Kidney glomerular epithelial cell (primary cell): ENCODE results near the gene CAMK2D.
A peak's percentile ranks its signal among the peaks of the same experiment; 100 is the strongest.

Experiments
- DNase-seq: peaks from one replicate; lab custom pipeline; 2025; lab: John Stamatoyannopoulos, UW

The CAMK2D gene

GRCh38 chr4:113682730-113683537 lies 78.6 kb downstream of the CAMK2D start:
- no peak for DNase-seq

GRCh38 chr4:113678641-113679040 lies 82.9 kb downstream of the CAMK2D start:
- DNase-seq: no peak

GRCh38 chr4:113677325-113677724 lies 84.2 kb downstream of the CAMK2D start:
- no peak for DNase-seq

- DNase-seq: no peak
These were observed 85.5 kb downstream of the CAMK2D start for GRCh38 chr4:113675731-113676697.

GRCh38 chr4:113674733-113675132 lies 86.8 kb downstream of the CAMK2D start:
- DNase-seq: no peak

- DNase-seq: no peak
These were observed 87.3 kb downstream of the CAMK2D start for GRCh38 chr4:113674251-113674650.

GRCh38 chr4:113673450-113673849 lies 88.1 kb downstream of the CAMK2D start:
- peak; percentile 22 for DNase-seq

- no peak for DNase-seq
These were observed 95.0 kb downstream of the CAMK2D start for GRCh38 chr4:113666386-113667114.

GRCh38 chr4:113665036-113665435 lies 96.5 kb downstream of the CAMK2D start:
- DNase-seq: no peak

- no peak for DNase-seq
These were observed 99.0 kb downstream of the CAMK2D start for GRCh38 chr4:113662581-113662980.

- DNase-seq: no peak
These were observed 102.4 kb downstream of the CAMK2D start for GRCh38 chr4:113659127-113659526.

- peak; percentile 14 for DNase-seq
These were observed 103.8 kb downstream of the CAMK2D start for GRCh38 chr4:113657586-113658233.

- no peak for DNase-seq
These were observed 107.7 kb downstream of the CAMK2D start for GRCh38 chr4:113653871-113654270.

GRCh38 chr4:113646442-113646822 lies 115.1 kb downstream of the CAMK2D start:
- no peak for DNase-seq

GRCh38 chr4:113645771-113646441 lies 115.6 kb downstream of the CAMK2D start:
- peak; percentile 74 for DNase-seq

- DNase-seq: no peak
These were observed 116.2 kb downstream of the CAMK2D start for GRCh38 chr4:113645288-113645687.

- no peak for DNase-seq
These were observed 117.1 kb downstream of the CAMK2D start for GRCh38 chr4:113644398-113644797.

GRCh38 chr4:113643505-113643904 lies 118.0 kb downstream of the CAMK2D start:
- DNase-seq: no peak

- DNase-seq: no peak
These were observed 120.5 kb downstream of the CAMK2D start for GRCh38 chr4:113641025-113641431.

GRCh38 chr4:113639326-113639725 lies 122.2 kb downstream of the CAMK2D start:
- no peak for DNase-seq

GRCh38 chr4:113638562-113638832 lies 123.0 kb downstream of the CAMK2D start:
- DNase-seq: no peak
